ENCODE data around the gene SMAD6. TPM values are rescaled to one million over a fixed set of nuclear protein-coding genes. Genes with fewer than 3 reads are reported as not detected.

Gene SMAD6
- total RNA-seq, 2 donors from 2014 or later = 190 to 213 TPM

- Histone ChIP-seq H3K9me3 (ENCODE audit: control insufficient read depth, low read length) (no peaks in the 10 kb centered on the region), H3K4me1 (ENCODE audit: control insufficient read depth, insufficient read depth, low read length) (no peaks in the 10 kb centered on the region), H3K27me3 (ENCODE audit: control insufficient read depth, insufficient read depth, low read length, poor library complexity, severe bottlenecking) (no peaks in the 10 kb centered on the region), H3K9ac (ENCODE audit: extremely low read depth, low read length, poor library complexity, severe bottlenecking) (no peak overlapping the region), H3K4me3 (ENCODE audit: low read length) (no peak overlapping the region), H3K36me3 (ENCODE audit: control insufficient read depth, insufficient read depth, low read length) (no peaks in the 10 kb centered on the region), H3K27ac (ENCODE audit: low read depth, low read length) (no peak overlapping the region)
- no peak overlapping the region for H3K4me3 Mint-ChIP-seq
- no peak for DNase-seq
- peak overlapping the region; percentile 60 for H3K27ac Mint-ChIP-seq
- H3K27me3 Mint-ChIP-seq (ENCODE audit: insufficient read depth) = no peaks in the 10 kb centered on the region
- TF ChIP-seq, protein P1, sequence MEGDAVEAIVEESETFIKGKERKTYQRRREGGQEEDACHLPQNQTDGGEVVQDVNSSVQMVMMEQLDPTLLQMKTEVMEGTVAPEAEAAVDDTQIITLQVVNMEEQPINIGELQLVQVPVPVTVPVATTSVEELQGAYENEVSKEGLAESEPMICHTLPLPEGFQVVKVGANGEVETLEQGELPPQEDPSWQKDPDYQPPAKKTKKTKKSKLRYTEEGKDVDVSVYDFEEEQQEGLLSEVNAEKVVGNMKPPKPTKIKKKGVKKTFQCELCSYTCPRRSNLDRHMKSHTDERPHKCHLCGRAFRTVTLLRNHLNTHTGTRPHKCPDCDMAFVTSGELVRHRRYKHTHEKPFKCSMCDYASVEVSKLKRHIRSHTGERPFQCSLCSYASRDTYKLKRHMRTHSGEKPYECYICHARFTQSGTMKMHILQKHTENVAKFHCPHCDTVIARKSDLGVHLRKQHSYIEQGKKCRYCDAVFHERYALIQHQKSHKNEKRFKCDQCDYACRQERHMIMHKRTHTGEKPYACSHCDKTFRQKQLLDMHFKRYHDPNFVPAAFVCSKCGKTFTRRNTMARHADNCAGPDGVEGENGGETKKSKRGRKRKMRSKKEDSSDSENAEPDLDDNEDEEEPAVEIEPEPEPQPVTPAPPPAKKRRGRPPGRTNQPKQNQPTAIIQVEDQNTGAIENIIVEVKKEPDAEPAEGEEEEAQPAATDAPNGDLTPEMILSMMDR (conservative IDR thresholded peaks at IDR 0.05) = no peak
- H3K9me3 Mint-ChIP-seq = no peaks in the 10 kb centered on the region
- WGBS, 2 experiments (ENCODE audit: insufficient coverage in 1 of 2, insufficient read length in 1 of 2) = 78 to 91% methylated on average over 1 of the region's 1 CpG
- H3K36me3 Mint-ChIP-seq (ENCODE audit: low read depth) = no peaks in the 10 kb centered on the region
- no peaks in the 10 kb centered on the region for H3K4me1 Mint-ChIP-seq
Observed at GRCh38 chr15:66796343-66796742, 94.3 kb downstream of the SMAD6 start.

- Histone ChIP-seq H3K4me3 (ENCODE audit: low read length) (no peak overlapping the region), H3K9ac (ENCODE audit: extremely low read depth, low read length, poor library complexity, severe bottlenecking) (no peak overlapping the region), H3K4me1 (ENCODE audit: control insufficient read depth, insufficient read depth, low read length) (no peaks in the 10 kb centered on the region), H3K9me3 (ENCODE audit: control insufficient read depth, low read length) (no peaks in the 10 kb centered on the region), H3K27ac (ENCODE audit: low read depth, low read length) (no peak overlapping the region), H3K36me3 (ENCODE audit: control insufficient read depth, insufficient read depth, low read length) (no peaks in the 10 kb centered on the region), H3K27me3 (ENCODE audit: control insufficient read depth, insufficient read depth, low read length, poor library complexity, severe bottlenecking) (no peaks in the 10 kb centered on the region)
- H3K9me3 Mint-ChIP-seq = no peaks in the 10 kb centered on the region
- WGBS, 2 experiments (ENCODE audit: insufficient coverage in 1 of 2, insufficient read length in 1 of 2) = 76 to 77% methylated on average over 5 to 7 of the region's 7 CpGs
- peaks cover 4% of the 10 kb centered on the region for H3K4me1 Mint-ChIP-seq
- TF ChIP-seq, protein P1 (conservative IDR thresholded peaks at IDR 0.05) = no peak
- no peaks in the 10 kb centered on the region for H3K27me3 Mint-ChIP-seq (ENCODE audit: insufficient read depth)
- DNase-seq = peak; percentile 30
- no peaks in the 10 kb centered on the region for H3K36me3 Mint-ChIP-seq (ENCODE audit: low read depth)
- no peak overlapping the region for H3K27ac Mint-ChIP-seq
- H3K4me3 Mint-ChIP-seq = no peak overlapping the region
Observed at GRCh38 chr15:66797921-66798320, 95.9 kb downstream of the SMAD6 start.

DNA sequence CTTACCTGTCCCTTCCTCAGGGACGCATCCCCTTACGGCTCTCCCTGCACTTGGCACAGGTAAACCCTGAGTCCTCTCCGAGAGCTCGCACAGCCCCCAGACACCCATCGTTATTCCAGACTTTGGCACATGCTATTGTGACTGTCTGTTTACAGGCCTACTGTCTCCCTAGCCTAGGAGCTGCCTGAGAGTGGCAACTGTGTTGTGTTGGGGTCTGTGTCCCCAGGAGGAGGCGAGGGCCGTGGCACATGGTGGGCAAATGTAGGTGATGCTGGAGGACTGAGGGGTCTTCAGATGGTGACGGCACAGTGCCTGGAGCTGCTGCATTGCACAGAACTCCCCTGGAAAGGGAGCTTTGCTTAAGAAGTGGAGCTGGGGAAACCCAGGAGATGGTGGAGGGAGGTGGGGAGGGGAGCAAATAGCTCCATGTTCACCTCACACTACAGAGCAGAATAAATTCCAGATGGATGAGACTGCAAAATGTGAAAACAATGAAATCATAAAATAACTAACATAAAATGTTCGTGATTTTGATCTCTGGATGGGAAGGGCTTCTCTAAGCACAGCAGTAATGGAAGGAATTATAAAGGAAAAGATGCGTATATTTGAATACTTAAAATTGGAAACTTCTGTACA is 96.5 kb downstream of the SMAD6 start:
- Histone ChIP-seq H3K4me1 (ENCODE audit: control insufficient read depth, insufficient read depth, low read length) (peaks cover 4% of the 10 kb centered on the region), H3K9ac (ENCODE audit: extremely low read depth, low read length, poor library complexity, severe bottlenecking) (no peak overlapping the region), H3K9me3 (ENCODE audit: control insufficient read depth, low read length) (no peaks in the 10 kb centered on the region), H3K27me3 (ENCODE audit: control insufficient read depth, insufficient read depth, low read length, poor library complexity, severe bottlenecking) (no peaks in the 10 kb centered on the region), H3K4me3 (ENCODE audit: low read length) (no peak overlapping the region), H3K27ac (ENCODE audit: low read depth, low read length) (no peak overlapping the region), H3K36me3 (ENCODE audit: control insufficient read depth, insufficient read depth, low read length) (no peaks in the 10 kb centered on the region)
- peak; percentile 42 for DNase-seq
- no peak overlapping the region for H3K4me3 Mint-ChIP-seq
- no peaks in the 10 kb centered on the region for H3K27me3 Mint-ChIP-seq (ENCODE audit: insufficient read depth)
- no peak overlapping the region for H3K27ac Mint-ChIP-seq
- WGBS, 2 experiments (ENCODE audit: insufficient coverage in 1 of 2, insufficient read length in 1 of 2) = 89 to 96% methylated on average over 5 to 8 of the region's 10 CpGs
- no peaks in the 10 kb centered on the region for H3K36me3 Mint-ChIP-seq (ENCODE audit: low read depth)
- peaks cover 4% of the 10 kb centered on the region for H3K4me1 Mint-ChIP-seq
- TF ChIP-seq, protein P1 (conservative IDR thresholded peaks at IDR 0.05) = no peak
- H3K9me3 Mint-ChIP-seq = no peaks in the 10 kb centered on the region
